Psoas muscle (tissue), 8 donors: Measurements from ENCODE around the gene ARL6IP6. TPM values are rescaled to one million over a fixed set of nuclear protein-coding genes. Genes with fewer than 3 reads are reported as not detected.

Experiments
- ATAC-seq, 4 donors: fragments of 200-7000 bp; cut with Tn5 transposase; one replicate each; pipeline ENCODE4 v1.9.1; 2020; ENCODE audit warnings: moderate library complexity in 3 of 4, mild to moderate bottlenecking in 2 of 4
- DNase-seq, 2 donors: peaks; one replicate each; pipeline ENCODE4 v3.0.0-alpha.2; 2020
- H3K27ac ChIP-seq: fragments of 200-600 bp; one replicate; pipeline ENCODE4 v1.8.0; 2022
- H3K27me3 ChIP-seq, 3 donors: fragments of 200-600 bp in 1 of 3; one replicate each; pipeline versions ENCODE4 v1.6.1 to v1.8.0; 2013 to 2022; ENCODE audit warnings: low read length in 2 of 3, mild to moderate bottlenecking in 2 of 3, moderate library complexity in 1 of 3; ENCODE audit not compliant: insufficient read depth in 3 of 3
- H3K36me3 ChIP-seq, 2 donors: fragments of 200-600 bp in 1 of 2; one replicate each; pipeline versions ENCODE4 v1.6.1 to v1.8.0; 2013 to 2022; ENCODE audit warnings: low read depth in 1 of 2, mild to moderate bottlenecking in 1 of 2, moderate library complexity in 1 of 2; ENCODE audit not compliant: insufficient read depth in 1 of 2
- H3K4me1 ChIP-seq: fragments of 200-600 bp; one replicate; pipeline ENCODE4 v1.8.0; 2022
- H3K4me3 ChIP-seq: fragments of 200-600 bp; one replicate; pipeline ENCODE4 v1.8.0; 2022; ENCODE audit warnings: mild to moderate bottlenecking
- H3K9me3 ChIP-seq: fragments of 200-600 bp; one replicate; pipeline ENCODE4 v1.8.0; 2022
- CTCF ChIP-seq: fragments of 200-600 bp; IDR thresholded peaks from one replicate; pipeline ENCODE4 v1.8.0; 2022; ENCODE audit warnings: antibody characterized with exemption
- WGBS, 3 donors: extraction: QIAGEN DNeasy Blood & Tissue Kit; methylation state at CpG; one replicate each; pipeline versions ENCODE4 v1.1.6 to v1.1.7; 2013; 5-methylcytosine and 5-hydroxymethylcytosine counted together
- intact Hi-C, 2 donors: fragments of 100-400 bp; cut with DNase I; formaldehyde crosslinking; loops; one replicate each; pipeline versions ENCODE4 v1.11.0 to v1.14.2; 2022
- polyA plus RNA-seq, 3 donors: library from polyadenylated mRNA; stranded (reverse); fragments of 200-250 nt; gene quantifications; one replicate each; pipeline ENCODE4 v1.2.3, GENCODE V29; 2013
- total RNA-seq, 4 donors: library from RNA; stranded (reverse); fragmentation: NEBNext Ultra II Directional in 2 of 4; extraction: Animal tissue kit (Norgen Biotek cat#: 25700) in 2 of 4; gene quantifications; one replicate each; pipeline versions ENCODE4 v1.2.1 to v1.2.4, GENCODE V29; 2021 to 2023
- donor health status: healthy with polysubstance abuse.
- donor health status: DM: no; HTN: no; CAD: no; lungs with moderate emphysema.
- donor health status: Bipolar disorder and iron deficiency.
- donor health status: healthy.
- donor health status: DM: yes; HTN: yes; CAD: no.
- donor health status: DM: no; HTN: no; CAD: no.
- donor health status: DM: no; HTN: no; CAD: no.
- donor health status: DM: yes; HTN: yes; CAD: no.

The ARL6IP6 gene
- total and polyA plus RNA-seq, 7 donors: 3.0 to 7.8 (median 5.2) TPM

- peaks cover 0 to 38% of the 10 kb centered on the region in 2 donors for H3K36me3 ChIP-seq
- no peak for TF ChIP-seq CTCF
- H3K27me3 ChIP-seq: no peaks in the 10 kb centered on the region
- intact Hi-C loops: loop anchor here in 1 of 2 donors (5.0 kb wide), 1 partner anchor 35 kb away; the partner anchor contains the start of genes ARL6IP6 and PRPF40A
- H3K9me3 ChIP-seq: no peaks in the 10 kb centered on the region
- no peaks in the 10 kb centered on the region for H3K4me1 ChIP-seq
- ATAC-seq (peak in 1 of 4 donors; percentile 19), DNase-seq (no peak)
- 90 to 96% (median 93%) methylated on average over 9 of the region's 9 CpGs for WGBS, 3 donors
- no peak overlapping the region for H3K27ac ChIP-seq
- no peak overlapping the region for H3K4me3 ChIP-seq
Observed at GRCh38 chr2:152682663-152683062, 35.8 kb upstream of the ARL6IP6 start.

- Histone ChIP-seq H3K27ac (no peak overlapping the region), H3K36me3 (peaks cover 0 to 30% of the 10 kb centered on the region in 2 donors), H3K4me1 (no peaks in the 10 kb centered on the region), H3K27me3 (no peaks in the 10 kb centered on the region), H3K4me3 (no peak overlapping the region), H3K9me3 (no peaks in the 10 kb centered on the region)
- no peak for TF ChIP-seq CTCF
- intact Hi-C loops: loop anchor here in 1 of 2 donors (5.0 kb wide), 1 partner anchor 34 kb away; the partner anchor contains the start of genes ARL6IP6 and PRPF40A
- DNase-seq (no peak), ATAC-seq (no peak)
Observed at GRCh38 chr2:152683400-152683799, 35.0 kb upstream of the ARL6IP6 start.

GRCh38 chr2:152686321-152686720 lies 32.1 kb upstream of the ARL6IP6 start:
- DNase-seq: no peak
- Histone ChIP-seq H3K36me3 (peaks cover 0 to 5% of the 10 kb centered on the region in 2 donors), H3K27me3 (no peaks in the 10 kb centered on the region), H3K4me1 (no peaks in the 10 kb centered on the region), H3K9me3 (no peaks in the 10 kb centered on the region), H3K27ac (no peak overlapping the region), H3K4me3 (no peak overlapping the region)
- intact Hi-C loops: no loop called here
- ATAC-seq: no peak
- no peak for TF ChIP-seq CTCF

GRCh38 chr2:152693033-152693432 lies 25.4 kb upstream of the ARL6IP6 start:
- Histone ChIP-seq H3K36me3 (peaks cover 0 to 27% of the 10 kb centered on the region in 2 donors), H3K4me1 (peaks cover 6% of the 10 kb centered on the region), H3K4me3 (no peak overlapping the region), H3K27ac (no peak overlapping the region), H3K9me3 (no peaks in the 10 kb centered on the region), H3K27me3 (no peaks in the 10 kb centered on the region)
- intact Hi-C loops: no loop called here
- TF ChIP-seq CTCF: no peak
- DNase-seq (no peak), ATAC-seq (no peak)
- 92 to 96% (median 96%) methylated on average over 4 of the region's 4 CpGs for WGBS, 3 donors

- peaks cover 0 to 27% of the 10 kb centered on the region in 2 donors for H3K36me3 ChIP-seq
- WGBS, 3 donors: 43 to 60% (median 50%) methylated on average over 8 of the region's 8 CpGs
- ATAC-seq (peak in 3 of 4 donors; percentile 47 to 59 (median 49)), DNase-seq (no peak)
- peak overlapping the region; percentile 54 for H3K27ac ChIP-seq
- TF ChIP-seq CTCF: no peak
- intact Hi-C loops: no loop called here
- no peaks in the 10 kb centered on the region for H3K9me3 ChIP-seq
- H3K4me3 ChIP-seq: peak overlapping the region; percentile 53
- no peaks in the 10 kb centered on the region for H3K27me3 ChIP-seq
- H3K4me1 ChIP-seq: peaks cover 6% of the 10 kb centered on the region
Observed at GRCh38 chr2:152694161-152694661, 24.2 kb upstream of the ARL6IP6 start.
